Neural progenitor cell (in vitro differentiated cells): ENCODE data around the gene C11orf42.

Source experiments
- EZH2 ChIP-seq: fragments of 200-600 bp; sonication (generic); IDR thresholded peaks from 2 replicates; pipeline ENCODE4 v1.6.1; 2017; ENCODE audit warnings: antibody characterized with exemption, mild to moderate bottlenecking, moderate library complexity
- EZH2phosphoT487 ChIP-seq: fragments of 200-600 bp; sonication (generic); IDR thresholded peaks from 2 replicates; pipeline ENCODE4 v1.6.1; 2017; ENCODE audit warnings: antibody characterized with exemption
- TF ChIP-seq, protein P1 (sequence below): fragments of 200-600 bp; sonication (generic); IDR thresholded peaks from 2 replicates; pipeline ENCODE4 v1.5.1; 2017; ENCODE audit warnings: antibody characterized with exemption, mild to moderate bottlenecking

DNA sequence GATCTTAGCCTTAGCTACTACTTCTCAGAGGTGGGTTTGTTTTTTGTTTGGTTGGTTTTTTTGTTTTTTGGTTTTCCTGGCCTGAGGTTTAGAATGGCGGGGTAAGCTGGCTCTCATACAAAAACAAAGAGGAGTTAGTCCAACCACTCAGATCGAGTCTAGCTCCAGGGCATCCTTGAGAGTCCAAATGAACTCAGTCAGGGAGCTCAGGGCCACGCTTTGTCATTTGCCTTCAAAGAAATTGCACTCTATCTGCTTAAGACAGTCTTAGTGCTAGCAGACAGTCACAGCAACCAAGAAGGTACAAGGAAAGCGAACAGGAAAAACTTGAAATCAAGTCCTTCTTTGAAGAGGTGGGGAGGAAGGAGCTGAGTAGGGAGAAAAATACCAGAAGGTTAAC is 11.1 kb downstream of the C11orf42 start:
- TF ChIP-seq, protein P1, sequence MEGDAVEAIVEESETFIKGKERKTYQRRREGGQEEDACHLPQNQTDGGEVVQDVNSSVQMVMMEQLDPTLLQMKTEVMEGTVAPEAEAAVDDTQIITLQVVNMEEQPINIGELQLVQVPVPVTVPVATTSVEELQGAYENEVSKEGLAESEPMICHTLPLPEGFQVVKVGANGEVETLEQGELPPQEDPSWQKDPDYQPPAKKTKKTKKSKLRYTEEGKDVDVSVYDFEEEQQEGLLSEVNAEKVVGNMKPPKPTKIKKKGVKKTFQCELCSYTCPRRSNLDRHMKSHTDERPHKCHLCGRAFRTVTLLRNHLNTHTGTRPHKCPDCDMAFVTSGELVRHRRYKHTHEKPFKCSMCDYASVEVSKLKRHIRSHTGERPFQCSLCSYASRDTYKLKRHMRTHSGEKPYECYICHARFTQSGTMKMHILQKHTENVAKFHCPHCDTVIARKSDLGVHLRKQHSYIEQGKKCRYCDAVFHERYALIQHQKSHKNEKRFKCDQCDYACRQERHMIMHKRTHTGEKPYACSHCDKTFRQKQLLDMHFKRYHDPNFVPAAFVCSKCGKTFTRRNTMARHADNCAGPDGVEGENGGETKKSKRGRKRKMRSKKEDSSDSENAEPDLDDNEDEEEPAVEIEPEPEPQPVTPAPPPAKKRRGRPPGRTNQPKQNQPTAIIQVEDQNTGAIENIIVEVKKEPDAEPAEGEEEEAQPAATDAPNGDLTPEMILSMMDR = no peak
- no peak for TF ChIP-seq EZH2
- TF ChIP-seq EZH2phosphoT487 = no peak
